Mucosa of descending colon (tissue), 3 donors: ENCODE data around the gene SUSD6. TPM values are rescaled to one million over a fixed set of nuclear protein-coding genes. Genes with fewer than 3 reads are reported as not detected.

Experiments used
- ATAC-seq: fragments of 200-7000 bp; cut with Tn5 transposase; one replicate; pipeline ENCODE4 v1.9.1; 2020; ENCODE audit warnings: mild to moderate bottlenecking, moderate library complexity
- DNase-seq, 3 donors: peaks; one replicate each; pipeline ENCODE4 v3.0.0-alpha.2; 2020
- H3K36me3 ChIP-seq: fragments of 200-600 bp; one replicate; pipeline ENCODE4 v1.8.0; 2021; ENCODE audit warnings: low read depth, mild to moderate bottlenecking
- H3K4me1 ChIP-seq: fragments of 200-600 bp; one replicate; pipeline ENCODE4 v1.8.0; 2021; ENCODE audit warnings: low read depth, mild to moderate bottlenecking
- H3K4me3 ChIP-seq: fragments of 200-600 bp; one replicate; pipeline ENCODE4 v1.8.0; 2021; ENCODE audit warnings: mild to moderate bottlenecking
- H3K9me3 ChIP-seq: fragments of 200-600 bp; one replicate; pipeline ENCODE4 v1.8.0; 2021; ENCODE audit warnings: mild to moderate bottlenecking
- intact Hi-C, 2 donors: fragments of 100-400 bp; cut with DNase I in 1 of 2; cut with micrococcal nuclease in 1 of 2; formaldehyde crosslinking; loops; one replicate each; pipeline versions ENCODE4 v1.11.0 to v1.11.1; 2022; cut with DNase I, micrococcal nuclease
- total RNA-seq, 3 donors: library from RNA; stranded (reverse); fragmentation: NEBNext Ultra II Directional in 2 of 3; extraction: Animal tissue kit (Norgen Biotek cat#: 25700) in 2 of 3; gene quantifications; one replicate each; pipeline versions ENCODE4 v1.2.1 to v1.2.4, GENCODE V29; 2021 to 2023
- TF ChIP-seq, protein P1 (sequence below): fragments of 200-600 bp; IDR thresholded peaks from one replicate; pipeline ENCODE4 v1.8.0; 2022; ENCODE audit warnings: antibody characterized with exemption, mild to moderate bottlenecking
- donor health status: DM: no; HTN: no; CAD: no; lungs with moderate emphysema.
- donor health status: DM: no; HTN: no; CAD: no.
- donor health status: DM: no; HTN: yes; CAD: no.

Gene SUSD6
- total RNA-seq, 3 donors from 2014 or later: 56.3 to 98.3 (median 95.6) TPM

DNA sequence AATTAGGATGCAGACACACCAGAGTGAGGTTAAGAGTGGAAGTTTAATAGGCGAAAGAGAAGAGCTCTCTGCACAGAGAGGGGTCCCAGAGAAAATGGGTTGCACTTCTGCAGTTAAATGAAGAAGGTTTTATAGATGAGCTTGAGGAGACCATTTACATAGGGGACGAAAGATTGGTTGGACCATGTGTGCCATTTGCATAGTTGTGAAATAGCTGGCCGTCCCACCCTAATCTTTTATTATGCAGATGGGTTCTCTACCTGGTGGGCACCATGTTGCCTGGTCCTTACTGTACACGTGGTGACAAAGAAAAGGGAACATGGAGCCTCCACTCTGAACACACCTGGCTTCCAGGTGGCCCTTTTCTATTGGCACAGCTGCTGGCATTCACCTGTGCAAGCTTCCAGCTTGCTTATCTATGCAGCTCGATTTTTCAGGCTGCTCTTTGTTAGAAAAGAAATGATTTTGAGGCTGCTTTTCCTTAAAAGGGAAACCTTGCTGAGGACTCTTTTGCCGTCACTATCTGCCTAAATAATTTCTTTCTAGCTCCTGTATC is 88.4 kb downstream of the SUSD6 start:
- TF ChIP-seq, protein P1, sequence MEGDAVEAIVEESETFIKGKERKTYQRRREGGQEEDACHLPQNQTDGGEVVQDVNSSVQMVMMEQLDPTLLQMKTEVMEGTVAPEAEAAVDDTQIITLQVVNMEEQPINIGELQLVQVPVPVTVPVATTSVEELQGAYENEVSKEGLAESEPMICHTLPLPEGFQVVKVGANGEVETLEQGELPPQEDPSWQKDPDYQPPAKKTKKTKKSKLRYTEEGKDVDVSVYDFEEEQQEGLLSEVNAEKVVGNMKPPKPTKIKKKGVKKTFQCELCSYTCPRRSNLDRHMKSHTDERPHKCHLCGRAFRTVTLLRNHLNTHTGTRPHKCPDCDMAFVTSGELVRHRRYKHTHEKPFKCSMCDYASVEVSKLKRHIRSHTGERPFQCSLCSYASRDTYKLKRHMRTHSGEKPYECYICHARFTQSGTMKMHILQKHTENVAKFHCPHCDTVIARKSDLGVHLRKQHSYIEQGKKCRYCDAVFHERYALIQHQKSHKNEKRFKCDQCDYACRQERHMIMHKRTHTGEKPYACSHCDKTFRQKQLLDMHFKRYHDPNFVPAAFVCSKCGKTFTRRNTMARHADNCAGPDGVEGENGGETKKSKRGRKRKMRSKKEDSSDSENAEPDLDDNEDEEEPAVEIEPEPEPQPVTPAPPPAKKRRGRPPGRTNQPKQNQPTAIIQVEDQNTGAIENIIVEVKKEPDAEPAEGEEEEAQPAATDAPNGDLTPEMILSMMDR: no peak
- Histone ChIP-seq H3K4me1 (peaks cover 42% of the 10 kb centered on the region), H3K36me3 (no peaks in the 10 kb centered on the region), H3K9me3 (no peaks in the 10 kb centered on the region), H3K4me3 (no peak overlapping the region)
- intact Hi-C loops: no loop called here
- DNase-seq (no peak), ATAC-seq (no peak)

DNA sequence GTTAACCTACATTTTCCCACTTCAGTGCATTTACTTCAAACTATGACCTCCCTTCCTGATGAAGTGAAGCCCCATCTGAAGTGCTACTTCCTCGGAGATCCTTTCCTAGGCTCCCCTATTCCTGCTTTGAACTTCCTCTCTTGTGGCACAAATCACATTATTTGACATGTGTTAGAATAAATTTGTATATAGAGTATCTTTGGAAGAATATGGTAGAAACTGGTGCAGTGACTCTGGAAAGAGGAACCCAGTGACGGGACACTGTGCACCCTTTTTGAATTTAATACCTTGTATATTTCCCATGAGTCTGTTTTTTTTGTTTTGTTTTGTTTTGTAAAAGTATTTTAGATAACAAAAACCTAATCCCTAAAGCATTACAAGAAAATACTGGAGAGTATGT is 89.2 kb downstream of the SUSD6 start:
- DNase-seq (no peak), ATAC-seq (no peak)
- H3K4me1 ChIP-seq: peaks cover 34% of the 10 kb centered on the region
- intact Hi-C loops: no loop called here
- TF ChIP-seq, protein P1: no peak
- no peaks in the 10 kb centered on the region for H3K36me3 ChIP-seq
- no peak overlapping the region for H3K4me3 ChIP-seq
- no peaks in the 10 kb centered on the region for H3K9me3 ChIP-seq

GRCh38 chr14:69701291-69701690 is 89.9 kb downstream of the SUSD6 start:
- no peak for DNase-seq
- no peak for ATAC-seq
- H3K4me3 ChIP-seq: no peak overlapping the region
- intact Hi-C loops: no loop called here
- H3K36me3 ChIP-seq: no peaks in the 10 kb centered on the region
- peaks cover 27% of the 10 kb centered on the region for H3K4me1 ChIP-seq
- no peaks in the 10 kb centered on the region for H3K9me3 ChIP-seq
- TF ChIP-seq, protein P1: no peak

DNA sequence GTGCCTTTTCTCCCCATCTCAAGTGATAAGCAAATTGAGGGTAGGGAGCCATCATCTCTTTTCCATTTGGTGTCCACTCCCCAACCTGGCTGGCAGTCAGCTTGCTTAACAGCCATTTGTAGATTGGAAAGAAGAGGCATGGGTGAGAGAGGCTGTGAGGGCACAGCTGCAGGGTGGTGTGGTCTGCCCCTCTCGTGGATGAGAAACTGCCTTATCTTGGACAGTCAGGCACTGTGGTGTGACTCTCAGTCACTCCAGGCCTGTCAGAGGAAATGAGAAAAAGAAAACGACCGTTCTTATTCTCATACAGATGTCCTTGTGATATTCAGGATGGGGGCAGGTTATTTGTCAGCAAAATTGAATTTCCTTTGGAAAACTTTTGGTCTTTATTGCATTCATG is 90.5 kb downstream of the SUSD6 start:
- ATAC-seq: peak; percentile 29
- intact Hi-C loops: no loop called here

GRCh38 chr14:69703047-69704039 is 91.9 kb downstream of the SUSD6 start:
- Histone ChIP-seq H3K4me3 (no peak overlapping the region), H3K9me3 (no peaks in the 10 kb centered on the region), H3K36me3 (no peaks in the 10 kb centered on the region), H3K4me1 (peaks cover 9% of the 10 kb centered on the region)
- ATAC-seq: peak; percentile 59
- TF ChIP-seq, protein P1: no peak
- no peak for DNase-seq
- intact Hi-C loops: no loop called here

More for the DNA sequence above, 90.5 kb downstream of the SUSD6 start:
- H3K36me3 ChIP-seq: no peaks in the 10 kb centered on the region
- H3K4me3 ChIP-seq: no peak overlapping the region
- TF ChIP-seq, protein P1: no peak
- peaks cover 22% of the 10 kb centered on the region for H3K4me1 ChIP-seq
- H3K9me3 ChIP-seq: no peaks in the 10 kb centered on the region
- DNase-seq: no peak
